Astrocyte (in vitro differentiated cells and primary cell): ENCODE data around the gene PRAC1.

Source experiments
- EZH2 ChIP-seq: IDR thresholded peaks from 2 replicates; pipeline ENCODE4 v1.6.1; 2012; ENCODE audit warnings: mild to moderate bottlenecking, low read length, inconsistent platforms; ENCODE audit not compliant: insufficient read depth
- TF ChIP-seq, protein P1 (sequence below): IDR thresholded peaks from 2 replicates; pipeline ENCODE4 v1.5.1; 2011; ENCODE audit warnings: low read depth, mild to moderate bottlenecking, inconsistent platforms, low read length, moderate library complexity; ENCODE audit not compliant: insufficient read depth

- TF ChIP-seq, protein P1, sequence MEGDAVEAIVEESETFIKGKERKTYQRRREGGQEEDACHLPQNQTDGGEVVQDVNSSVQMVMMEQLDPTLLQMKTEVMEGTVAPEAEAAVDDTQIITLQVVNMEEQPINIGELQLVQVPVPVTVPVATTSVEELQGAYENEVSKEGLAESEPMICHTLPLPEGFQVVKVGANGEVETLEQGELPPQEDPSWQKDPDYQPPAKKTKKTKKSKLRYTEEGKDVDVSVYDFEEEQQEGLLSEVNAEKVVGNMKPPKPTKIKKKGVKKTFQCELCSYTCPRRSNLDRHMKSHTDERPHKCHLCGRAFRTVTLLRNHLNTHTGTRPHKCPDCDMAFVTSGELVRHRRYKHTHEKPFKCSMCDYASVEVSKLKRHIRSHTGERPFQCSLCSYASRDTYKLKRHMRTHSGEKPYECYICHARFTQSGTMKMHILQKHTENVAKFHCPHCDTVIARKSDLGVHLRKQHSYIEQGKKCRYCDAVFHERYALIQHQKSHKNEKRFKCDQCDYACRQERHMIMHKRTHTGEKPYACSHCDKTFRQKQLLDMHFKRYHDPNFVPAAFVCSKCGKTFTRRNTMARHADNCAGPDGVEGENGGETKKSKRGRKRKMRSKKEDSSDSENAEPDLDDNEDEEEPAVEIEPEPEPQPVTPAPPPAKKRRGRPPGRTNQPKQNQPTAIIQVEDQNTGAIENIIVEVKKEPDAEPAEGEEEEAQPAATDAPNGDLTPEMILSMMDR = no peak
- no peak for TF ChIP-seq EZH2
Measured at GRCh38 chr17:48731355-48731754, 9.0 kb upstream of the PRAC1 start.
